GM23338 (cell line): ENCODE measurements around the gene ST14.
"Not testable (repeated sequence)": the region's sequence is repeated elsewhere in the genome, so short reads cannot be mapped to it uniquely, and the experiment has no call there.

Experiments used
- CREB1 ChIP-seq: fragments of 250-450 bp; sonication (Bioruptor Pico); IDR thresholded peaks from 2 replicates; pipeline ENCODE4 v1.5.0; 2020; ENCODE audit warnings: low read depth, mild to moderate bottlenecking, moderate library complexity
- CTCF ChIP-seq, 2 experiments: fragments of 200-600 bp in 1 of 2; sonication (generic) in 1 of 2; conservative IDR thresholded peaks; 2 replicates each; pipeline versions ENCODE4 v1.5.1 to v1.6.1; 2016 to 2017; ENCODE audit warnings: antibody characterized with exemption in 2 of 2, low read depth in 2 of 2, mild to moderate bottlenecking in 2 of 2, moderate library complexity in 1 of 2
- EZH2 ChIP-seq: fragments of 200-600 bp; sonication (generic); IDR thresholded peaks from one replicate; pipeline ENCODE4 v1.8.0; 2017; ENCODE audit warnings: antibody characterized with exemption, mild to moderate bottlenecking, low read depth; ENCODE audit not compliant: unreplicated experiment
- EZH2phosphoT487 ChIP-seq: fragments of 200-600 bp; sonication (generic); IDR thresholded peaks from one replicate; pipeline ENCODE4 v1.8.1; 2018; ENCODE audit warnings: antibody characterized with exemption; ENCODE audit not compliant: unreplicated experiment
- POLR2AphosphoS5 ChIP-seq: IDR thresholded peaks from 2 replicates; pipeline ENCODE4 v1.6.1; 2016; ENCODE audit warnings: antibody characterized with exemption, low read depth
- REST ChIP-seq: IDR thresholded peaks from one replicate; pipeline ENCODE4 v1.6.1; 2018; ENCODE audit warnings: antibody characterized with exemption; ENCODE audit not compliant: unreplicated experiment
- STAT1 ChIP-seq: IDR thresholded peaks from one replicate; pipeline ENCODE4 v1.6.1; 2016; ENCODE audit warnings: antibody characterized with exemption; ENCODE audit not compliant: unreplicated experiment
- ZNF114 ChIP-seq: fragments of 250-450 bp; sonication (Bioruptor Pico); IDR thresholded peaks from 2 replicates; pipeline ENCODE4 v1.5.0; 2020; ENCODE audit warnings: mild to moderate bottlenecking, moderate library complexity
- ZNF331 ChIP-seq: fragments of 250-450 bp; sonication (Bioruptor Pico); IDR thresholded peaks from 2 replicates; pipeline ENCODE4 v1.5.0; 2020; ENCODE audit warnings: low read depth, mild to moderate bottlenecking, moderate library complexity
- TF ChIP-seq, protein P1 (sequence below): fragments of 250-450 bp; sonication (Bioruptor Pico); IDR thresholded peaks from 2 replicates; pipeline ENCODE4 v1.5.0; 2020; ENCODE audit warnings: mild to moderate bottlenecking, moderate library complexity

GRCh38 chr11:130233486-130233885, 73.9 kb downstream of the ST14 start:
- not testable (repeated sequence) for TF ChIP-seq EZH2; CTCF (conservative IDR thresholded peaks at IDR 0.05; ENCODE audit: low read depth in 2 of 2); POLR2AphosphoS5; REST; EZH2phosphoT487; CREB1 (CRISPR knock-in tag); STAT1; ZNF331; ZNF114 (CRISPR knock-in tag)
- TF ChIP-seq, protein P1, sequence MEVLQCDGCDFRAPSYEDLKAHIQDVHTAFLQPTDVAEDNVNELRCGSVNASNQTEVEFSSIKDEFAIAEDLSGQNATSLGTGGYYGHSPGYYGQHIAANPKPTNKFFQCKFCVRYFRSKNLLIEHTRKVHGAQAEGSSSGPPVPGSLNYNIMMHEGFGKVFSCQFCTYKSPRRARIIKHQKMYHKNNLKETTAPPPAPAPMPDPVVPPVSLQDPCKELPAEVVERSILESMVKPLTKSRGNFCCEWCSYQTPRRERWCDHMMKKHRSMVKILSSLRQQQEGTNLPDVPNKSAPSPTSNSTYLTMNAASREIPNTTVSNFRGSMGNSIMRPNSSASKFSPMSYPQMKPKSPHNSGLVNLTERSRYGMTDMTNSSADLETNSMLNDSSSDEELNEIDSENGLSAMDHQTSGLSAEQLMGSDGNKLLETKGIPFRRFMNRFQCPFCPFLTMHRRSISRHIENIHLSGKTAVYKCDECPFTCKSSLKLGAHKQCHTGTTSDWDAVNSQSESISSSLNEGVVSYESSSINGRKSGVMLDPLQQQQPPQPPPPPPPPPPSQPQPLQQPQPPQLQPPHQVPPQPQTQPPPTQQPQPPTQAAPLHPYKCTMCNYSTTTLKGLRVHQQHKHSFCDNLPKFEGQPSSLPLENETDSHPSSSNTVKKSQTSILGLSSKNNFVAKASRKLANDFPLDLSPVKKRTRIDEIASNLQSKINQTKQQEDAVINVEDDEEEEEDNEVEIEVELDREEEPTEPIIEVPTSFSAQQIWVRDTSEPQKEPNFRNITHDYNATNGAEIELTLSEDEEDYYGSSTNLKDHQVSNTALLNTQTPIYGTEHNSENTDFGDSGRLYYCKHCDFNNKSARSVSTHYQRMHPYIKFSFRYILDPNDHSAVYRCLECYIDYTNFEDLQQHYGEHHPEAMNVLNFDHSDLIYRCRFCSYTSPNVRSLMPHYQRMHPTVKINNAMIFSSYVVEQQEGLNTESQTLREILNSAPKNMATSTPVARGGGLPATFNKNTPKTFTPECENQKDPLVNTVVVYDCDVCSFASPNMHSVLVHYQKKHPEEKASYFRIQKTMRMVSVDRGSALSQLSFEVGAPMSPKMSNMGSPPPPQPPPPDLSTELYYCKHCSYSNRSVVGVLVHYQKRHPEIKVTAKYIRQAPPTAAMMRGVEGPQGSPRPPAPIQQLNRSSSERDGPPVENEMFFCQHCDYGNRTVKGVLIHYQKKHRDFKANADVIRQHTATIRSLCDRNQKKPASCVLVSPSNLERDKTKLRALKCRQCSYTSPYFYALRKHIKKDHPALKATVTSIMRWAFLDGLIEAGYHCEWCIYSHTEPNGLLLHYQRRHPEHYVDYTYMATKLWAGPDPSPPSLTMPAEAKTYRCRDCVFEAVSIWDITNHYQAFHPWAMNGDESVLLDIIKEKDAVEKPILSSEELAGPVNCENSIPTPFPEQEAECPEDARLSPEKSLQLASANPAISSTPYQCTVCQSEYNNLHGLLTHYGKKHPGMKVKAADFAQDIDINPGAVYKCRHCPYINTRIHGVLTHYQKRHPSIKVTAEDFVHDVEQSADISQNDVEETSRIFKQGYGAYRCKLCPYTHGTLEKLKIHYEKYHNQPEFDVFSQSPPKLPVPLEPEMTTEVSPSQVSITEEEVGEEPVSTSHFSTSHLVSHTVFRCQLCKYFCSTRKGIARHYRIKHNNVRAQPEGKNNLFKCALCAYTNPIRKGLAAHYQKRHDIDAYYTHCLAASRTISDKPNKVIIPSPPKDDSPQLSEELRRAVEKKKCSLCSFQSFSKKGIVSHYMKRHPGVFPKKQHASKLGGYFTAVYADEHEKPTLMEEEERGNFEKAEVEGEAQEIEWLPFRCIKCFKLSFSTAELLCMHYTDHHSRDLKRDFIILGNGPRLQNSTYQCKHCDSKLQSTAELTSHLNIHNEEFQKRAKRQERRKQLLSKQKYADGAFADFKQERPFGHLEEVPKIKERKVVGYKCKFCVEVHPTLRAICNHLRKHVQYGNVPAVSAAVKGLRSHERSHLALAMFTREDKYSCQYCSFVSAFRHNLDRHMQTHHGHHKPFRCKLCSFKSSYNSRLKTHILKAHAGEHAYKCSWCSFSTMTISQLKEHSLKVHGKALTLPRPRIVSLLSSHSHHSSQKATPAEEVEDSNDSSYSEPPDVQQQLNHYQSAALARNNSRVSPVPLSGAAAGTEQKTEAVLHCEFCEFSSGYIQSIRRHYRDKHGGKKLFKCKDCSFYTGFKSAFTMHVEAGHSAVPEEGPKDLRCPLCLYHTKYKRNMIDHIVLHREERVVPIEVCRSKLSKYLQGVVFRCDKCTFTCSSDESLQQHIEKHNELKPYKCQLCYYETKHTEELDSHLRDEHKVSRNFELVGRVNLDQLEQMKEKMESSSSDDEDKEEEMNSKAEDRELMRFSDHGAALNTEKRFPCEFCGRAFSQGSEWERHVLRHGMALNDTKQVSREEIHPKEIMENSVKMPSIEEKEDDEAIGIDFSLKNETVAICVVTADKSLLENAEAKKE (CRISPR knock-in tag): not testable (repeated sequence)
